HL-60 (cell line): ENCODE measurements around the gene NUDT3.

Source experiments
- GABPA ChIP-seq: IDR thresholded peaks from 2 replicates; pipeline ENCODE4 v1.6.1; 2012; ENCODE audit warnings: low read depth
- TF ChIP-seq, protein P1 (sequence below): IDR thresholded peaks from one replicate; pipeline ENCODE4 v1.5.1; 2011; ENCODE audit warnings: low read length, control low read depth, inconsistent platforms; ENCODE audit not compliant: insufficient read depth

DNA sequence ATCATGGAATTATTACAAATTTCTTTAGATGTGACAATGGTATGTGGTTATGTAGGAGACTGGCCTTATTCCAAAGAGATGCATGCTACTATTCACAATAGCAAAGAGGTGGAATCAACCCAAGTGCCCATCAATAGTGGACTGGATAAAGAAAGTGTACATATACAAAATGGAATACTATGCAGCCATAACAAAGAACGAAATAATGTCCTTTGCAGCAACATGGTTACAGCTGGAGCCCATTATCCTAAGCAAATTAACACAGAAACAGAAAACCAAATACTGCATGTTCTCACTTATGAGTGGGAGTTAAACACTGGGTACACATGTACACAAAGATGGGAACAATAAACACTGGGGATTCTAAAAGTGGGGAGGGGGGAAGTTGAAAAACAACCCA, 69.7 kb downstream of the NUDT3 start:
- TF ChIP-seq GABPA = no peak
- TF ChIP-seq, protein P1, sequence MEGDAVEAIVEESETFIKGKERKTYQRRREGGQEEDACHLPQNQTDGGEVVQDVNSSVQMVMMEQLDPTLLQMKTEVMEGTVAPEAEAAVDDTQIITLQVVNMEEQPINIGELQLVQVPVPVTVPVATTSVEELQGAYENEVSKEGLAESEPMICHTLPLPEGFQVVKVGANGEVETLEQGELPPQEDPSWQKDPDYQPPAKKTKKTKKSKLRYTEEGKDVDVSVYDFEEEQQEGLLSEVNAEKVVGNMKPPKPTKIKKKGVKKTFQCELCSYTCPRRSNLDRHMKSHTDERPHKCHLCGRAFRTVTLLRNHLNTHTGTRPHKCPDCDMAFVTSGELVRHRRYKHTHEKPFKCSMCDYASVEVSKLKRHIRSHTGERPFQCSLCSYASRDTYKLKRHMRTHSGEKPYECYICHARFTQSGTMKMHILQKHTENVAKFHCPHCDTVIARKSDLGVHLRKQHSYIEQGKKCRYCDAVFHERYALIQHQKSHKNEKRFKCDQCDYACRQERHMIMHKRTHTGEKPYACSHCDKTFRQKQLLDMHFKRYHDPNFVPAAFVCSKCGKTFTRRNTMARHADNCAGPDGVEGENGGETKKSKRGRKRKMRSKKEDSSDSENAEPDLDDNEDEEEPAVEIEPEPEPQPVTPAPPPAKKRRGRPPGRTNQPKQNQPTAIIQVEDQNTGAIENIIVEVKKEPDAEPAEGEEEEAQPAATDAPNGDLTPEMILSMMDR = no peak
